HUDEP-2 (cell line): ENCODE results near the gene ERAP2.
A peak's percentile ranks its signal among the peaks of the same experiment; 100 is the strongest.

Source experiments
- DNase-seq, 76 experiments: peaks; one replicate each; lab custom pipeline; 2025; ENCODE audit not compliant: unreplicated experiment in 76 of 76; lab: John Stamatoyannopoulos, UW

The ERAP2 gene

GRCh38 chr5:96859375-96859774, 16.9 kb upstream of the ERAP2 start:
- DNase-seq = no peak

- no peak for DNase-seq
Observed at GRCh38 chr5:96861076-96861475, 15.2 kb upstream of the ERAP2 start.

- no peak for DNase-seq
Observed at GRCh38 chr5:96863114-96863513, 13.2 kb upstream of the ERAP2 start.

- DNase-seq = no peak
Observed at GRCh38 chr5:96863949-96864584, 12.2 kb upstream of the ERAP2 start.

GRCh38 chr5:96864922-96865530, 11.3 kb upstream of the ERAP2 start:
- no peak for DNase-seq

GRCh38 chr5:96868603-96869371, 7.5 kb upstream of the ERAP2 start:
- DNase-seq = peak in 25 of 76 experiments; percentile 1 to 62 (median 27)

GRCh38 chr5:96869372-96869641, 7.0 kb upstream of the ERAP2 start:
- no peak for DNase-seq

GRCh38 chr5:96870094-96871026, 5.9 kb upstream of the ERAP2 start:
- no peak for DNase-seq

- DNase-seq = no peak
Observed at GRCh38 chr5:96871027-96871399, 5.3 kb upstream of the ERAP2 start.

- DNase-seq = no peak
Observed at GRCh38 chr5:96871686-96872085, 4.6 kb upstream of the ERAP2 start.

GRCh38 chr5:96873449-96873848, 2.9 kb upstream of the ERAP2 start:
- no peak for DNase-seq

- DNase-seq = peak in 3 of 76 experiments; percentile 4 to 12 (median 10)
Observed at GRCh38 chr5:96874631-96875030, 1.7 kb upstream of the ERAP2 start.

GRCh38 chr5:96875791-96876291, 459 bp upstream of the ERAP2 start:
- DNase-seq = peak in 7 of 76 experiments; percentile 13 to 58 (median 26)

- DNase-seq = peak in 1 of 76 experiments; percentile 37
Observed at GRCh38 chr5:96876977-96877469, 723 bp downstream of the ERAP2 start.

GRCh38 chr5:96879665-96880064, 3.4 kb downstream of the ERAP2 start:
- DNase-seq = no peak

- no peak for DNase-seq
Observed at GRCh38 chr5:96880444-96881164, 4.3 kb downstream of the ERAP2 start.

- DNase-seq = no peak
Observed at GRCh38 chr5:96881511-96882115, 5.3 kb downstream of the ERAP2 start.

- no peak for DNase-seq
Observed at GRCh38 chr5:96883871-96884270, 7.6 kb downstream of the ERAP2 start.

- no peak for DNase-seq
Observed at GRCh38 chr5:96884995-96885394, 8.7 kb downstream of the ERAP2 start.
